ENCODE results near the gene MAST4.

MAST4 gene

DNA sequence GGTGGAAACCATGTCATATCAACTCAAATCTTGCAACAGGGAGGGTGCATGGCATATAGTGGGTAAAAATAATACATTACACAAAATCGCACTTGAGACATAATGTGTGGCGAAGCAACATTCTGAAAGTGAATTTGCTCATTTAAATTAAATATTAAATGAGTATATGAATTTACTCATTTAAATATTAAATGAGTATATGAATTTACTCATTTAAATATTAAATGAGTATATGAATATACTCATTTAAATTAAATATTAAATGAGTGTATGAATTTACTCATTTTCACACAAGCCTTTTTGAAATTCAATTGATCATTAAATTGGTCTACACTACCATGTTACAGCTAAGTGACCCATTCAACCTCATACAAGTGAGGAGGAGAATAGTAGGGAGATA is 10.5 kb downstream of the MAST4 start:
- DNase-seq = no peak

DNA sequence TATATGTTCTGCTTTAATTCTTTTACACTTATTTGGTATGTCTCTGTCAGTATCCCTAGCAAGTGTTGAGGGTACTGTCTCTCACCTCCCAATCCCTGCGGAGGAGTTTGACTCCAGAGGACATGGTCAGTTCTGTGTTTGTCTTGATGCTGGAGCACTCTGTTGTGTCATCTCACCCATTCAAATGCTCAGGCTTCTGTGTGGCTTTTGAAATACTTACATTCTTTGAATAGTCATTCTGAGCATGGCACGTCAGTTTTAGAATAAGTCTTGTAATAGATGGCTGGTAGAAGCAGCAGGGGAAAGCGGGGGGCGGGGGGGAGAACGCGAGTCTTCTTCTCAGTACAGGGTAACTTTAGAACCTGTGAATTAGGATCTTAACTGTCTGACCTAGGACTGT is 12.3 kb downstream of the MAST4 start:
- no peak for DNase-seq

GRCh38 chr5:66609615-66610014 is 13.4 kb downstream of the MAST4 start:
- DNase-seq = no peak

DNA sequence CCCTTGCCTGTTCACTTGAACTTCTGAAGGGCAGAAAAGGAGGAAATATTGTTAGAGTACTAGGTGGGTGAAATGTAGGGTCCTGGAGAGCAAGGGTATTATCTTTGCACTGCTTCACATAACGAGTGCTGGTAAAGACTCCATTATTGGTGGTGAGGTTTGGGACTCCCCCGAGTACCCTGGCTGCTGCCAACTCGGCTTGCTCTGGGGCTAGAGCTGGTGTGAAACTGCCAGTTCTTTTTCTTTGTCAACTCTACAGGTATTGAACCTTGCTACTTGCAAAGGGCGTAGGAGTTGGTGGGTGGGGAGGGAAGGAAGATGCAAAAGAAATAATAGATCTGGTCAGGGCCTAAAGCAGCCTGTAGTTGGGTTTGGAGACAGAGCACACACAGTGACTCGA is 16.0 kb downstream of the MAST4 start:
- DNase-seq = no peak

DNA sequence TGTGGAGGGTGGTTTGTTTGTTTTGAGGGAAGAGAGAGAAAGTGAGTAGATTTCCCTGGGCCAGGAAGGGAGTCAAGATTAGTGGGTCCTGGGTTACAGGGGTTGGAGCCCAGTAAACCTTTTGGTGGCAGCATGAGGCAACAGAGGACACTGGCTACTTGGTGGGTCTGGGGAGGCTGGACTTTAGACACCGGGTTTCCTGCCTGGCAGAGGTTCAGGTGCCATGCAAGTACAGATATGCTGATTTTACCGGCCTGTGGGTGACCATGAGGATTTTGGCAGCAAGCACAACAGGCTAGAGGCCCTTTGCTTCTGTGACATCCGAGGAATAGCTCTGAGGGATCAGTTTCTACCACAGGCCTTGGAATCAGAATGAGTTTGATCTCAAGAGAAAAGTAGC is 18.9 kb downstream of the MAST4 start:
- DNase-seq = no peak

- no peak for DNase-seq
These were observed 19.7 kb downstream of the MAST4 start for GRCh38 chr5:66615894-66616293.

GRCh38 chr5:66616520-66617225 is 20.5 kb downstream of the MAST4 start:
- DNase-seq = no peak

GRCh38 chr5:66617226-66617861 is 21.2 kb downstream of the MAST4 start:
- no peak for DNase-seq

DNA sequence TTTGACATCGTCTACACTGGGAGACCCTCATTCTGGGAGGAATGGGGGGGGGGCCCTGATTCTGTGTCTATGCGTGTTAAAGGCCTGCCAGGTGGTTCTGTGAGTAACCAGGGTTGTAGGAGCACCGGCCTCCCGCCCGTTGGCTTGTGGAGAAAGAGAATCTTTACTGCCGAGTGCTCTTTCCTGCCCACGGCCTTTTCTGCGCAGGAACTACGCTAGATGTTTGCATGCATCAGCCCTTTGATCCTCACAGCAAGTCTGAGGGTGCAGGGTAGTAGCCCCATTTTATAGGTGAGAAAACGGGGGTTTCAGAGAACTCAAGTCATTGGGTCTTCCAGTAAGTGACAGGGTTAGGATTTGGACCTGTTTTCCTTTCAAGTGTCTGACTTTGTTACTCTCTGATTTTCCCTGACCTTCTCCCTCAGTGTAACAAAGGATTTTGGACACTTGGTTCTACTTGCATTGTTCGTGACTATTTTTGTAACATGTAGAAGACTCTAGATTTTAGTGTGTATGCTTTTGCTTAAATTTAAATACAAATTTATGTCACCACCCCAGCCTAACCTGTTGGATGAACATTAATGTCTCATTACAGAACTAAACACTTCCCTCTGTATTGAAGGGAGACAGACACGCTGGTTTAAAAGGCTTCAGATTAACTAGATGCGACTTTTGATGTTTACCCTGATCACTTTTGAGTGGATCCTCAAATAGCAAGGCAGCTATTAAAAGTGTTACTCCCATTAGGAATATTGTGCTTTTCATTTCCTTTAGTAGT is 22.0 kb downstream of the MAST4 start:
- no peak for DNase-seq

- no peak for DNase-seq
These were observed 24.5 kb downstream of the MAST4 start for GRCh38 chr5:66620711-66621110.

DNA sequence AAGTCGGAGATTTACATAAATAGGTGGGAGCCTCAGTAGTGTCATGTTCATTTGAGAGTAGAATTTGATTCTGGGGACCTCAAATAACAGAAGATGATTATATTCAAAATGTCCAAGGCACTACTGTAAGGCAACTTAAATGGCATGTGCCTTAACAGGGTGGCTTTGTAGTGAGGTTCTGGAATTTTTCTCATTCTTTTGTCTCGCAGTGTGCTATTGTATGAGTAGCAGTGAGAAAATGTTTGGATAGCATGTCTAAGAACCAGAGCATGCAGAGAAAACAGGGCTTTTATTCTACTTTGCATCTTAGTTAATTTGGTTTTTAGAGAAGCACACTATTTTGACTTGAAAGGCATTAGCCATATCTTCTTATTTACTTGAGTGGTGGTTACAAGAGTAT is 25.0 kb downstream of the MAST4 start:
- DNase-seq = no peak

- DNase-seq = no peak
These were observed 25.5 kb downstream of the MAST4 start for GRCh38 chr5:66621736-66622135.

DNA sequence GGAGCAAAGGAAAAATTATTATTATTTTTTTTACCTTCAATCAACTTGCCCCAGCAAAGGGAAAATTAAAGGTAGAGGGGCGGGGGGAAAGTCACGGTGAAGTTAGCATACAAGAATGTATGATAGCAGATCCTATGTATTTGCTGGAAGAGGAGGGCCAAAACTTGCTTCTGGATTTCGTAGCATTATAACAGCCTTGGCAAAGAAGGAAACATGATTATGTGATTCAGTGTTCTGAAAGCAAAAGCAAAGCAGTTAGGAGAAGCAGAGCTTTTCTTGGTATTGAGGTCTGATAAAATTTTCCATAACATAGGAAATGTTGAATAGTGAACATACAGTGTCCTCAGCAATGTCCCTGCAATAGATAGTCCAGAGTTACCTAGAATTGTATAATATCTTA is 32.4 kb downstream of the MAST4 start:
- no peak for DNase-seq

DNA sequence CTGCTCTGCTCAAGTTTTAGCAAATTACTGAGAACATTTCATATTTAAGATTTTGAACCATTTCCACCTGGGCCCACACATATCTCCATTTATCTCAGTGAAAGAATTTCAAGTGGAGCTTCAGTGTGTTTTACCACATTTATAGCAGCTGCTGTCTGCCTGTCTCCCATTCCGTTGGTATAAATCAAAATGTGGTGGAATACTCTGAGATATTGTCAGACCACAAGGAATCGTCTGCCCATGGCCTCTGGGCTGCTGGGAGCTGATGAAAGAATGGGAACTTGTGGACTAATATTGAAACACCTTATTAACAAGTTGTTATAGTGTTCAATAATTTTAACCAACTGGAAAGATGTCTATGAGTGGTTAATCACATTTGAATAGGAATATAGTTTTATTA is 33.3 kb downstream of the MAST4 start:
- DNase-seq = no peak

DNA sequence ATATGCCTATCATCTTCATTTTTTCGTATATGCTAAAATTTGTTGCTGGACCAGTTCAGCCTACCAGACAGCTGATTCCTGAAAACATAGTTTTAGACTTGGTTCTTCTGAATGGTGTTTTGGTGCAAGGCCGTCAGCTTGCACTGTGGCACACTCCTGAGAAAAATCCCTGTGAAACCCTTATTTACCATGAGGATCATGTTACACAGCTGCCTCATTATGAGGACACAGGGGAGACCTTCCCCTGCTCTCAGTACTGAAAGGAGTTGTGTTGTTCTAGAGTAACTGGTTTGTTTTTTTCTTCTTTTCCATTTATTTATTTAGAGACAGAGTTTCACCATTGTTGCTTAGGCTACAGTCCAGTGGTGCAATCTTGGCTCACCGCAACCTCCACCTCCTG is 37.6 kb downstream of the MAST4 start:
- no peak for DNase-seq

DNA sequence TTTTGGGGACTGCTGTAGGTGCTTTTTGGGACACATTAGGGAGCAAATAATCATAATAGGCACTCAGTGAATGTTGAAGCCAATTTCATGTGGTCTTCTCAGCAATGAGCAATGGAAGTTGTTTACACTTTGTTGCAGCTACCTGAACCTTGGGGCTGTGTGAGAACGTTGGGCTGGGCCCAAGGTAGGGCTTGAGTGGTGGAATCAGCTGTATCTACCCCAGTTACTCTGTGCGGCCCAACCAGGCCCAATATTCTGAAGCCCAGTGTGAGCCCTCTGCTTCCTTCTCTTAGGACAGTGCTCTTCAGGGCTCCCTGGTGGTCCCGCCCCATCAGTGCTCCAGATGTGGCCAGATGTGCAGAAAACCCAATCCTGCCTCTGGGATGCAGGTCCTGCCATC is 38.4 kb downstream of the MAST4 start:
- DNase-seq = no peak

- DNase-seq = no peak
These were observed 41.8 kb downstream of the MAST4 start for GRCh38 chr5:66637994-66638393.

DNA sequence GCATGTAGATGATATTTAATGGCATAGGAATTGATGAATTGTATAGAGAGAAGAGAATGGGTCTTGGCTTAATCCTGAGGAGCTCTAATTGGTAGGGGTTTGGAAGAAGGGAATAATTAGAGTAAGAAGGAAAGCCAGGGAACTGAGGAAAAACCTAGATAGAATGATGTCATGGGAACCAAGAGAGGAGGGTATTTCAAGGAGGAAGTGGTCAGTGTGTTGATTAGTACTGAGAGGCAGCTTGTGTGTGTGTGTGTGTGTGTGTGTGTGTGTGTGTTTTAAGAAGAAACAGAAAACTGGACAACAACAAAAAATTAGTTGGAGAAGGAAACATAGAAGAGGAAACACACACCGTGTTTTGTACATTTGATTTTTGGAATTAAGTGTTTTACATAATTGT is 42.8 kb downstream of the MAST4 start:
- DNase-seq = no peak

DNA sequence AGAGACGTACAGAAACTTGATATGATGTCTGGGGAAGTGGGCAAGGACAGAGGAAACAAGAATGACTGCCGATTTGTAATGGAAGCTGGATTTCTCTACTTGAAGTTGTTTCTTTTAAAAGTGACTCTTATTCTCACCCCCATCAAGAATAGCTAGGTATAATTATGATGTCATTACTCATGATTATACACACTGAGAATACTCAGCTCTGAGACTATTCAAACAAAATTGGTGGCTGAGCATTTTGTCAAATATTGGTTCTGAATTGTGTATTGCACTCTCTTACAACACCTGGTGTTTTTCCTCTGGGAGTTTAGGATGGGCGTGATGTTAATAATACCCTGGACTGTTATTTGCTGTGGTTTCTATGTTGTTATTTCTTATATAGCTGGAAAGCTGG is 46.3 kb downstream of the MAST4 start:
- DNase-seq = no peak

GRCh38 chr5:66643387-66643786 is 47.2 kb downstream of the MAST4 start:
- no peak for DNase-seq

DNA sequence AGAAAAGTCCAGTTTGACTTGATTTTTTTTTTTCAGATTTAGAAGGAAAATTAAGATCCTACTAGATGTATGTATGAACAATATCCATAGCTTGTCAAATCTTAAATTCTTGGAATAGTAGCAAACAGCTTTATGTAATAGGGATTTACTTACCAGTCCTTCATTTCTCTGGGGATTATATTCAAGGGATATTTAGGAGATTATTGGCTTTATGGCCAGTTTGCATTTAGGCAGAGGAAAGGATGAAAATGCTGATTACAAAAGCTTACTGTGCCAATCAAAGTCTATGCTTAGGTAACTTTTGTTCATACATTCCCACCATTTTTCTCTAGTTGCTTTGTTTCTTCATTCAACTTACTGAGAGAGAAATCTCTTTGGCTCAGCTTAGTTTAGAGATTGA is 47.9 kb downstream of the MAST4 start:
- DNase-seq = no peak

GRCh38 chr5:66645039-66645438 is 48.8 kb downstream of the MAST4 start:
- no peak for DNase-seq

GRCh38 chr5:66646570-66646969 is 50.4 kb downstream of the MAST4 start:
- DNase-seq = no peak

DNA sequence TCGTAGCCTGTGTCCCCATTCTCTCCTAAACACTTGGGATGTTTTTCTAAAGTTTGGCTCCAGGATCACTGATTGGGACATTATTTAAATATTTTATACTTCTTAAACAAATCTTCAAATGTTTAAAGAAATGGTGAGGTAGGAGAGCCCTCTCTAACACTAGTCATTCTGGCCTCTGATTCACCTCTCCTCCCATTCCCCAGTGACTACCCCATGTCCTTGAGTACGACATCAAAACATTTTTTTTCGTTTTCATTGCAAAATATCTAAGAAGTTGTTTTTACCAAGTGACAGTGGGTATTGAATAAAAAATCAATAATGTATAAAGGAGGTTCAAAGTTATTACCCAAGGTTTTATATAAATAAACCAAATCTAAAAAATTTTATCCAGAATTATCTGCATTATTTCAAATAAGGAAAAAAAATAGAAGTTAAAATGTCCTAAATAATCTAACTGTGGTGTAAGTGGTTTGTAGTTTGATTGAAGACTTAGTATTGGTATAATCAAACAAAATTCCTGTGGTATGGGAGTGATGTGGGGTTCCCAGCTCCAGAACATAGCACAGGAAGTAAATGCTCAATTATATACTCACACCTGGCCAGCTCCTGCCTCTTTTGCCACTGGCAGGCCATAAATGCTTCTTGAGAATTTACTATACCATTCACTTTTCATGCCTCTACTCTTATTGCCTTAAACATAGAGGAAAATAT is 51.1 kb downstream of the MAST4 start:
- no peak for DNase-seq
